ENCODE data around the gene ADGRF5.

Gene ADGRF5

GRCh38 chr6:46956409-46956808 is 34.7 kb upstream of the ADGRF5 start:
- no peak overlapping the region for H3K4me2 ChIP-seq (ENCODE audit: low read length)

DNA sequence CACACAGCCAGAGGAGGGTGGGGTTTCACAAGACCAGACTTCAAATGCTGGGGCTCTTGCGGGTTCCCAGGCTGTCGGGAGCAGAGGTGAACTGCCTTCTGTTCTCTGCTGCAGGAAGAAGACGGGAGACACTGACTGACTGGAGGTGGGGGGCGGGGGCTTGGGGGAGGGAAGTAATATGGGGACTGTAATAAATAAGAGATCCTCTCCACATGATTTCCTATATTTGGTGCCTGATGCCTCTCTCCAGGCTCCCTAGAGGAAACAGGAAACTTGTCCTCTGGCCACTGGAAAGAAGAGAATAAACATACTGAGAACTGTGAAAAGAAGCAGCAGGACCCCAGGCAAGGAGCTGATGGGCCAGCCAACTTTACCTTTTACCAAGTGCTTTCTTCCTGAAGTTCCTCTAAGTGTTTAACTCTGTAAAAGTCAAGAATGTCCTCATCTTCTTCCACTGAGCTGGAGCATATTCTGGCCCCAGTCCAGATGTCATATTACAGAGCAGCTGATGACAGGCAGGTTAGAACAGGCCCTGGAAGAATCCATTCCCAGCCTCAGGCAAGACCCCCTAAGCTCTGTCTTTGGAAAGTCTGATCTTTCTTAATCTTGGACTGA is 33.2 kb upstream of the ADGRF5 start:
- Histone ChIP-seq H3K4me2 (ENCODE audit: low read length) (no peak overlapping the region), H3K27ac (ENCODE audit: low read depth, low read length) (no peak overlapping the region), H3K79me2 (ENCODE audit: control insufficient read depth, low read length) (no peaks in the 10 kb centered on the region), H3K27me3 (ENCODE audit: control insufficient read depth, low read length) (no peaks in the 10 kb centered on the region), H3K36me3 (ENCODE audit: control insufficient read depth, low read length) (no peaks in the 10 kb centered on the region), H3F3A (ENCODE audit: control insufficient read depth, insufficient read depth) (no peaks in the 10 kb centered on the region), H3K9me2 (replicated peaks; ENCODE audit: control insufficient read depth, low read length) (no peaks in the 10 kb centered on the region), H3K4me1 (ENCODE audit: control insufficient read depth, low read length) (no peaks in the 10 kb centered on the region), H3K9me3 (ENCODE audit: control insufficient read depth, insufficient read depth, low read length) (no peaks in the 10 kb centered on the region), H4K20me1 (ENCODE audit: control insufficient read depth, insufficient read depth, low read depth, low read length) (no peaks in the 10 kb centered on the region), H3K4me3 (ENCODE audit: low read length) (no peak overlapping the region)
- TF ChIP-seq EZH2phosphoT487 (IDR thresholded peaks at IDR 0.05; ENCODE audit: borderline replicate concordance, low read length) (no peak), CTCF (IDR thresholded peaks at IDR 0.05; ENCODE audit: low read depth, low read length, poor library complexity, severe bottlenecking) (no peak)

More at GRCh38 chr6:46956409-46956808, 34.7 kb upstream of the ADGRF5 start:
- H3K4me1 ChIP-seq (ENCODE audit: control insufficient read depth, low read length): no peaks in the 10 kb centered on the region
- H3K36me3 ChIP-seq (ENCODE audit: control insufficient read depth, low read length): no peaks in the 10 kb centered on the region
- no peaks in the 10 kb centered on the region for H3K9me3 ChIP-seq (ENCODE audit: control insufficient read depth, insufficient read depth, low read length)
- H3K4me3 ChIP-seq (ENCODE audit: low read length): no peak overlapping the region
- TF ChIP-seq EZH2phosphoT487 (IDR thresholded peaks at IDR 0.05; ENCODE audit: borderline replicate concordance, low read length) (no peak), CTCF (IDR thresholded peaks at IDR 0.05; ENCODE audit: low read depth, low read length, poor library complexity, severe bottlenecking) (no peak)
- H3K79me2 ChIP-seq (ENCODE audit: control insufficient read depth, low read length): no peaks in the 10 kb centered on the region
- H3K27me3 ChIP-seq (ENCODE audit: control insufficient read depth, low read length): 0 out of 2 replicates have a peak, but pooled peaks cover under 1% of the 10 kb centered on the region
- no peaks in the 10 kb centered on the region for H4K20me1 ChIP-seq (ENCODE audit: control insufficient read depth, insufficient read depth, low read depth, low read length)
- no peak overlapping the region for H3K27ac ChIP-seq (ENCODE audit: low read depth, low read length)
- H3K9me2 ChIP-seq (replicated peaks; ENCODE audit: control insufficient read depth, low read length): no peaks in the 10 kb centered on the region
- no peaks in the 10 kb centered on the region for H3F3A ChIP-seq (ENCODE audit: control insufficient read depth, insufficient read depth)

DNA sequence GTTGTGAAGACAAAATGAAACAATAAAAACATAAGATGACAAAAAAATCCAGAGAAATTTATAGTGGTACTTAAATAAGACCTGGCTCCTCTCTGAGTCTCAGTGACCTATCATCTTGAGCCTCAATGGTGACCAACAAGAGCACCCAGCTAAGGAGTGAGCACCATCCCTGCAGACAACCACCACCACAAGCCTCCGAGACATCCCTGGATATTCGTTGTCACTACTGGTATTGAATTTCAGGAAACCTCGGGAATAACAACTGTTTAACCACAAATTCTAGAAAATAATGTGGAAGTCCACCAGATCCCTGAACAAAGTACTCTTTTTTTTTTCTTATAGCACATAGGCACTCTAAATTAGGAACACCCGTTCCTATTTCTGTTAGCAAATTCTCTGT is 32.2 kb upstream of the ADGRF5 start:
- H3K79me2 ChIP-seq (ENCODE audit: control insufficient read depth, low read length): no peaks in the 10 kb centered on the region
- no peak overlapping the region for H3K4me3 ChIP-seq (ENCODE audit: low read length)
- H3K27me3 ChIP-seq (ENCODE audit: control insufficient read depth, low read length): no peaks in the 10 kb centered on the region
- no peaks in the 10 kb centered on the region for H3K36me3 ChIP-seq (ENCODE audit: control insufficient read depth, low read length)
- no peaks in the 10 kb centered on the region for H3F3A ChIP-seq (ENCODE audit: control insufficient read depth, insufficient read depth)
- no peaks in the 10 kb centered on the region for H3K4me1 ChIP-seq (ENCODE audit: control insufficient read depth, low read length)
- H3K27ac ChIP-seq (ENCODE audit: low read depth, low read length): no peak overlapping the region
- H3K9me2 ChIP-seq (replicated peaks; ENCODE audit: control insufficient read depth, low read length): no peaks in the 10 kb centered on the region
- H3K9me3 ChIP-seq (ENCODE audit: control insufficient read depth, insufficient read depth, low read length): no peaks in the 10 kb centered on the region
- H4K20me1 ChIP-seq (ENCODE audit: control insufficient read depth, insufficient read depth, low read depth, low read length): no peaks in the 10 kb centered on the region
- no peak for TF ChIP-seq CTCF (IDR thresholded peaks at IDR 0.05; ENCODE audit: low read depth, low read length, poor library complexity, severe bottlenecking)
- TF ChIP-seq EZH2phosphoT487 (IDR thresholded peaks at IDR 0.05; ENCODE audit: borderline replicate concordance, low read length): no peak
- no peak overlapping the region for H3K4me2 ChIP-seq (ENCODE audit: low read length)
